GM23338 (cell line): ENCODE measurements around the gene SMR3A. TPM values are rescaled to one million over a fixed set of nuclear protein-coding genes. Genes with fewer than 3 reads are reported as not detected.

Experiments used
- ATAC-seq: fragments of 200-7000 bp; cut with Tn5 transposase; 3 replicates; pipeline ENCODE4 v1.9.1; 2020
- DNase-seq: peaks from one replicate; pipeline ENCODE4 v3.0.0-alpha.2; 2015; ENCODE audit warnings: low spot score
- H2AFZ ChIP-seq: fragments of 200-600 bp; sonication (generic); 2 replicates; pipeline ENCODE4 v1.8.0; 2016; ENCODE audit warnings: antibody characterized with exemption, mild to moderate bottlenecking, moderate library complexity
- H3F3A ChIP-seq: fragments of 200-600 bp; sonication (generic); replicated peaks from 2 replicates; pipeline ENCODE4 v1.8.0; 2017; ENCODE audit warnings: antibody characterized with exemption, mixed run types, low read depth
- H3K27ac ChIP-seq: fragments of 200-600 bp; sonication (generic); 2 replicates; pipeline ENCODE4 v1.6.1; 2016; ENCODE audit warnings: low read depth
- H3K27me3 ChIP-seq: fragments of 200-600 bp; sonication (generic); 2 replicates; pipeline ENCODE4 v1.8.0; 2016; ENCODE audit warnings: mild to moderate bottlenecking, mixed run types, moderate library complexity; ENCODE audit not compliant: insufficient read depth
- H3K36me3 ChIP-seq: fragments of 200-600 bp; sonication (generic); 2 replicates; pipeline ENCODE4 v1.8.0; 2016; ENCODE audit warnings: mild to moderate bottlenecking; ENCODE audit not compliant: insufficient read depth
- H3K4me1 ChIP-seq: fragments of 200-600 bp; sonication (generic); 2 replicates; pipeline ENCODE4 v1.8.0; 2016; ENCODE audit warnings: mild to moderate bottlenecking, moderate library complexity; ENCODE audit not compliant: insufficient read depth
- H3K4me2 ChIP-seq: fragments of 200-600 bp; sonication (generic); 2 replicates; pipeline ENCODE4 v1.7.1; 2017; ENCODE audit warnings: mixed run types
- H3K4me3 ChIP-seq: fragments of 200-600 bp; sonication (generic); 2 replicates; pipeline ENCODE4 v1.6.1; 2016; ENCODE audit warnings: mixed run types
- H3K79me2 ChIP-seq: fragments of 200-600 bp; sonication (generic); replicated peaks from 2 replicates; pipeline ENCODE4 v1.8.0; 2017; ENCODE audit warnings: mild to moderate bottlenecking; ENCODE audit not compliant: insufficient read depth
- H3K9me2 ChIP-seq: fragments of 200-600 bp; sonication (generic); 2 replicates; pipeline ENCODE4 v1.8.0; 2017; ENCODE audit not compliant: insufficient read depth
- H4K20me1 ChIP-seq: fragments of 200-600 bp; sonication (generic); replicated peaks from 2 replicates; pipeline ENCODE4 v1.8.0; 2017; ENCODE audit warnings: mild to moderate bottlenecking; ENCODE audit not compliant: insufficient read depth
- H3K27ac Mint-ChIP-seq: 2 replicates; pipeline ENCODE4 v1.8.0; 2020; ENCODE audit warnings: inconsistent platforms, mild to moderate bottlenecking, moderate library complexity, mixed read lengths
- H3K27me3 Mint-ChIP-seq: 3 replicates; pipeline ENCODE4 v1.8.0; 2022; ENCODE audit warnings: low read depth, mild to moderate bottlenecking, moderate library complexity, mixed read lengths, inconsistent platforms; ENCODE audit not compliant: insufficient read depth, poor library complexity
- H3K36me3 Mint-ChIP-seq: 3 replicates; pipeline ENCODE4 v1.8.0; 2021; ENCODE audit warnings: low read depth, mild to moderate bottlenecking, inconsistent platforms, moderate library complexity, mixed read lengths
- H3K4me1 Mint-ChIP-seq: 3 replicates; pipeline ENCODE4 v1.8.0; 2020; ENCODE audit warnings: mild to moderate bottlenecking, inconsistent platforms, mixed read lengths
- H3K4me3 Mint-ChIP-seq: 3 replicates; pipeline ENCODE4 v1.8.0; 2021; ENCODE audit warnings: moderate library complexity, mild to moderate bottlenecking, inconsistent platforms, mixed read lengths
- H3K9me3 Mint-ChIP-seq: 3 replicates; pipeline ENCODE4 v1.8.0; 2020; ENCODE audit warnings: moderate library complexity, mild to moderate bottlenecking, inconsistent platforms, mixed read lengths
- CREB1 ChIP-seq: fragments of 250-450 bp; sonication (Bioruptor Pico); IDR thresholded peaks from 2 replicates; pipeline ENCODE4 v1.5.0; 2020; ENCODE audit warnings: low read depth, mild to moderate bottlenecking, moderate library complexity
- ETS1 ChIP-seq: IDR thresholded peaks from 2 replicates; pipeline ENCODE4 v1.6.1; 2016; ENCODE audit warnings: antibody characterized with exemption
- EZH2 ChIP-seq: fragments of 200-600 bp; sonication (generic); IDR thresholded peaks from one replicate; pipeline ENCODE4 v1.8.0; 2017; ENCODE audit warnings: antibody characterized with exemption, mild to moderate bottlenecking, low read depth; ENCODE audit not compliant: unreplicated experiment
- EZH2phosphoT487 ChIP-seq: fragments of 200-600 bp; sonication (generic); IDR thresholded peaks from one replicate; pipeline ENCODE4 v1.8.1; 2018; ENCODE audit warnings: antibody characterized with exemption; ENCODE audit not compliant: unreplicated experiment
- JUNB ChIP-seq: IDR thresholded peaks from one replicate; pipeline ENCODE4 v1.6.1; 2016; ENCODE audit warnings: antibody characterized with exemption; ENCODE audit not compliant: unreplicated experiment
- NANOG ChIP-seq: IDR thresholded peaks from 2 replicates; pipeline ENCODE4 v1.6.1; 2016; ENCODE audit warnings: antibody characterized with exemption, borderline replicate concordance
- POLR2AphosphoS5 ChIP-seq: IDR thresholded peaks from 2 replicates; pipeline ENCODE4 v1.6.1; 2016; ENCODE audit warnings: antibody characterized with exemption, low read depth
- STAT1 ChIP-seq: IDR thresholded peaks from one replicate; pipeline ENCODE4 v1.6.1; 2016; ENCODE audit warnings: antibody characterized with exemption; ENCODE audit not compliant: unreplicated experiment
- ZNF114 ChIP-seq: fragments of 250-450 bp; sonication (Bioruptor Pico); IDR thresholded peaks from 2 replicates; pipeline ENCODE4 v1.5.0; 2020; ENCODE audit warnings: mild to moderate bottlenecking, moderate library complexity
- ZNF331 ChIP-seq: fragments of 250-450 bp; sonication (Bioruptor Pico); IDR thresholded peaks from 2 replicates; pipeline ENCODE4 v1.5.0; 2020; ENCODE audit warnings: low read depth, mild to moderate bottlenecking, moderate library complexity
- ZNF462 ChIP-seq: fragments of 250-450 bp; sonication (Bioruptor Pico); IDR thresholded peaks from 2 replicates; pipeline ENCODE4 v1.5.0; 2020; ENCODE audit warnings: mild to moderate bottlenecking, moderate library complexity
- polyA plus RNA-seq: library from polyadenylated mRNA; unstranded; fragments of >200 nt; fragmentation: Nextera tagmentation; extraction: Ambion mirVana; gene quantifications from 2 replicates; pipeline ENCODE4 v1.2.1, GENCODE V29; 2016
- total RNA-seq: library from RNA; depleted of rRNA; stranded (reverse); fragments of >200 nt; shearing (Covaris generic); gene quantifications from 2 replicates; pipeline ENCODE4 v1.2.3, GENCODE V29; 2014
- TF ChIP-seq, protein P1 (sequence below), 2 experiments: fragments of 200-600 bp in 1 of 2; sonication (generic) in 1 of 2; conservative IDR thresholded peaks; 2 replicates each; pipeline versions ENCODE4 v1.5.1 to v1.6.1; 2016 to 2017; ENCODE audit warnings: antibody characterized with exemption in 2 of 2, low read depth in 2 of 2, mild to moderate bottlenecking in 2 of 2, moderate library complexity in 1 of 2
- TF ChIP-seq, protein P2 (sequence below): IDR thresholded peaks from one replicate; pipeline ENCODE4 v1.6.1; 2018; ENCODE audit warnings: antibody characterized with exemption; ENCODE audit not compliant: unreplicated experiment

SMR3A gene
- total and polyA plus RNA-seq, 2 experiments from 2014 or later, result not detected

- no peak overlapping the region for H2AFZ ChIP-seq
Observed at GRCh38 chr4:70359115-70359661, 1.4 kb upstream of the SMR3A start.

More at GRCh38 chr4:70359115-70359661, 1.4 kb upstream of the SMR3A start:
- ATAC-seq, result no peak
- H3K27ac ChIP-seq, result no peak overlapping the region
- no peaks in the 10 kb centered on the region for H3K27me3 ChIP-seq
- H3K4me1 Mint-ChIP-seq, result peaks cover 2% of the 10 kb centered on the region; the same call in 1 of the 3 replicates
- no peaks in the 10 kb centered on the region for H3K79me2 ChIP-seq
- no peaks in the 10 kb centered on the region for H3K27me3 Mint-ChIP-seq
- H3K4me3 ChIP-seq, result no peak overlapping the region
- H3K4me1 ChIP-seq, result no peaks in the 10 kb centered on the region
- H3K9me3 Mint-ChIP-seq, result no peaks in the 10 kb centered on the region
- TF ChIP-seq CREB1, result no peak
- TF ChIP-seq EZH2, result no peak
- no peak for TF ChIP-seq NANOG
- no peak for TF ChIP-seq ZNF462
- TF ChIP-seq, protein P1, sequence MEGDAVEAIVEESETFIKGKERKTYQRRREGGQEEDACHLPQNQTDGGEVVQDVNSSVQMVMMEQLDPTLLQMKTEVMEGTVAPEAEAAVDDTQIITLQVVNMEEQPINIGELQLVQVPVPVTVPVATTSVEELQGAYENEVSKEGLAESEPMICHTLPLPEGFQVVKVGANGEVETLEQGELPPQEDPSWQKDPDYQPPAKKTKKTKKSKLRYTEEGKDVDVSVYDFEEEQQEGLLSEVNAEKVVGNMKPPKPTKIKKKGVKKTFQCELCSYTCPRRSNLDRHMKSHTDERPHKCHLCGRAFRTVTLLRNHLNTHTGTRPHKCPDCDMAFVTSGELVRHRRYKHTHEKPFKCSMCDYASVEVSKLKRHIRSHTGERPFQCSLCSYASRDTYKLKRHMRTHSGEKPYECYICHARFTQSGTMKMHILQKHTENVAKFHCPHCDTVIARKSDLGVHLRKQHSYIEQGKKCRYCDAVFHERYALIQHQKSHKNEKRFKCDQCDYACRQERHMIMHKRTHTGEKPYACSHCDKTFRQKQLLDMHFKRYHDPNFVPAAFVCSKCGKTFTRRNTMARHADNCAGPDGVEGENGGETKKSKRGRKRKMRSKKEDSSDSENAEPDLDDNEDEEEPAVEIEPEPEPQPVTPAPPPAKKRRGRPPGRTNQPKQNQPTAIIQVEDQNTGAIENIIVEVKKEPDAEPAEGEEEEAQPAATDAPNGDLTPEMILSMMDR (conservative IDR thresholded peaks at IDR 0.05; ENCODE audit: low read depth in 2 of 2), result no peak
- TF ChIP-seq ZNF331 (CRISPR knock-in tag), result no peak
- TF ChIP-seq ETS1, result no peak
- no peak for TF ChIP-seq EZH2phosphoT487
- no peak for TF ChIP-seq ZNF114 (CRISPR knock-in tag)
- TF ChIP-seq STAT1, result no peak
- no peak for TF ChIP-seq POLR2AphosphoS5
- TF ChIP-seq, protein P2, sequence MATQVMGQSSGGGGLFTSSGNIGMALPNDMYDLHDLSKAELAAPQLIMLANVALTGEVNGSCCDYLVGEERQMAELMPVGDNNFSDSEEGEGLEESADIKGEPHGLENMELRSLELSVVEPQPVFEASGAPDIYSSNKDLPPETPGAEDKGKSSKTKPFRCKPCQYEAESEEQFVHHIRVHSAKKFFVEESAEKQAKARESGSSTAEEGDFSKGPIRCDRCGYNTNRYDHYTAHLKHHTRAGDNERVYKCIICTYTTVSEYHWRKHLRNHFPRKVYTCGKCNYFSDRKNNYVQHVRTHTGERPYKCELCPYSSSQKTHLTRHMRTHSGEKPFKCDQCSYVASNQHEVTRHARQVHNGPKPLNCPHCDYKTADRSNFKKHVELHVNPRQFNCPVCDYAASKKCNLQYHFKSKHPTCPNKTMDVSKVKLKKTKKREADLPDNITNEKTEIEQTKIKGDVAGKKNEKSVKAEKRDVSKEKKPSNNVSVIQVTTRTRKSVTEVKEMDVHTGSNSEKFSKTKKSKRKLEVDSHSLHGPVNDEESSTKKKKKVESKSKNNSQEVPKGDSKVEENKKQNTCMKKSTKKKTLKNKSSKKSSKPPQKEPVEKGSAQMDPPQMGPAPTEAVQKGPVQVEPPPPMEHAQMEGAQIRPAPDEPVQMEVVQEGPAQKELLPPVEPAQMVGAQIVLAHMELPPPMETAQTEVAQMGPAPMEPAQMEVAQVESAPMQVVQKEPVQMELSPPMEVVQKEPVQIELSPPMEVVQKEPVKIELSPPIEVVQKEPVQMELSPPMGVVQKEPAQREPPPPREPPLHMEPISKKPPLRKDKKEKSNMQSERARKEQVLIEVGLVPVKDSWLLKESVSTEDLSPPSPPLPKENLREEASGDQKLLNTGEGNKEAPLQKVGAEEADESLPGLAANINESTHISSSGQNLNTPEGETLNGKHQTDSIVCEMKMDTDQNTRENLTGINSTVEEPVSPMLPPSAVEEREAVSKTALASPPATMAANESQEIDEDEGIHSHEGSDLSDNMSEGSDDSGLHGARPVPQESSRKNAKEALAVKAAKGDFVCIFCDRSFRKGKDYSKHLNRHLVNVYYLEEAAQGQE, result no peak
- TF ChIP-seq JUNB, result no peak
- 0 out of 2 replicates have a peak, but pooled peaks cover 5% of the 10 kb centered on the region for H3K9me2 ChIP-seq
- no peaks in the 10 kb centered on the region for H3K36me3 Mint-ChIP-seq
- no peaks in the 10 kb centered on the region for H3K36me3 ChIP-seq
- H3K27ac Mint-ChIP-seq, result no peak overlapping the region
- no peaks in the 10 kb centered on the region for H4K20me1 ChIP-seq
- no peak overlapping the region for H3K4me3 Mint-ChIP-seq
- DNase-seq, result no peak
- H3K4me2 ChIP-seq, result no peak overlapping the region
- H3F3A ChIP-seq, result no peaks in the 10 kb centered on the region
